Measurements from ENCODE around the gene PPM1J.
"Not testable (repeated sequence)": the region's sequence is repeated elsewhere in the genome, so short reads cannot be mapped to it uniquely, and the experiment has no call there.

The PPM1J gene

DNA sequence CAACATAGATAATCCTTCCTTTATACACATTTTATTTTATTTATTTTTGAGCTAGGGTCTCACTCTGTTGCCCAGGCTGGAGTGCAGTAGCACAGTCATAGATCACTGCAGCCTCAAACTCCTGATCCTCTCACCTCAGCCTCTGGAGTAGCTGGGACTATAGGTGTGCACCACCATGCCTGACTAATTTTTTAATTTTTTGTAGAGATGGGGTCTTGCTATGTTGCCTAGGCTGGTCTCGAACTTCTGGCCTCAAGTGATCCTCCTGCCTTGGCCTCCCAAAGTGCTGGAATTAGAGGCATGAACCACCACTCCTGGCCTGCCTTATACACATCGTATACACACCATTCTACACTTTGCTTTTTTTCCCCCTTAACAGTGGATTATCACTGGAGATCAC lies 6.2 kb upstream of the PPM1J start:
- DNase-seq (ENCODE audit: low read depth): not testable (repeated sequence)

DNA sequence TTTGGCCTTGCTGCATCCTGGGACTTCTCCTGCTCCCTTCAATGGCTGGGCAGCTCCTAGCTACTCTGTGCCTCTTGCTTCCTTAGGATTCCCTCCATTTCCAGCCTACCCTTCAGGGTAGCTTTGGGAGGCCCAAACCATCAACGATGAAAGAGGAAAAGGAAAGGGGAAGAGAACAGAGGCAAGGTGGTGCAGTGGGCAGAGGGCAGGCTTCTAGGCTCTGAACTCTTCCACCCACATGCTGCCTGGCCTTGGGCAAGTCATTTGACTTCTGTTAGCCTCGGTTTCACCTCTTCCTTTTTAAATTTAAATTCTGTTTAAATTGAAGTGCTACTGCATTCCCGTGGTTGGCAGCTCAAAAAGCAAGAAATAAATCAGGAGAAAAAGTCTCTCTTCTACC lies 5.7 kb upstream of the PPM1J start:
- no peak for DNase-seq (ENCODE audit: low read depth)

DNA sequence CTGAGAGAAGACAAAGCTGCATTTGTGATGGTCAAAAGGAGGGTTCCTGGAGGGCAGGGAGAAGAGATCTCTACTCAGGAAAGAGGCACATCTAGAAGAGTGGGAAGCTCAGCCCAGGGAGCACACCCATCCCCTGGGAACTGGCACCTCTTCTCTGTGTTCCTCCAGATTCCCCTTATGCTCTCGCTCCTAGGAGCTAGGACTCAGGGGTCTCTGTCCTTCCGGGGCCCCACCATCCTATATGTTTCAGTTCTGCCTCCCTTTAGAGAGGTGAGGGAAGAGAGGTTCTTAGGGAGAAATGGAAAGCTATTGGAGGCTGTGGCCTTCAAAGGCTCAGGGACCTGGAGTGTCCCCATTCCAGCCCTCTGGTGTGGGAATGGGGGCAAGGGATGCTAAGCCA lies 4.6 kb upstream of the PPM1J start:
- no peak for DNase-seq (ENCODE audit: low read depth)

DNA sequence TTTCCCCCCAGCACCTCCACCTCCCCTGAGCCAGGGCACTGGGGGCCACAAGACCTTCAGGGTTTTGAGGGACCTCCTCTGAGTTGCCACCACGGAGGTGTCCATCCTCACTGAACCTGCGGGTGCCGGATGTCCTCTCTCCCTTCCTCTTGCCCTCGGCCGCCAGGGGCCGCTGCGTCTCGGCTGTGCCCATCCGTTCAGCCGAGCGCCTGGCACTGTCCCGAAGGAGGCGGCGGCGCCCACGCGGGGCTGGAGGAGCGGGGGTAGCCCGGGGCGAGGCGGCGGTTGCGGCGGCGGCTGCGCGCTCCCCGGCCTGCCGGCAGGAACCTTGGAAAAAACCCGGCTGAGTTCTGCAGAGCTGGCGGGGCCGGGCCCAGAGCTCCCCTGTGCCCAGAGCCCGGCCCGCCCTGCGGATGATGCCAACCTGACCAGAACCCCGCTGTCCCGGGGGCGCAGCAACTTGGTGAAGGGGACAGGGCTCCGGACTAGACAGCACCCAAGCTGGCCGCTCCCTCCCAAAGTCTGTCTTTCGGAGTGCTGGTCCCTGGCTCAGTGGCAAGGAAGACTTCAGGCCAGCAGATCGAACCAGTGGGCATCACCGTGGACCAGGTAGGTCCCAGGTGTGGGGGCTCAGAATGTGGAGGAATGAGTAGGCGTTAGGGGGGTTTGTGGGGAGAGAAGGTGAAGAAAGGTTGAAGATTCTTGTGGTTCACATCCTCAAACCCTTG lies 3.7 kb upstream of the PPM1J start:
- DNase-seq (ENCODE audit: low read depth): peak; percentile 88

DNA sequence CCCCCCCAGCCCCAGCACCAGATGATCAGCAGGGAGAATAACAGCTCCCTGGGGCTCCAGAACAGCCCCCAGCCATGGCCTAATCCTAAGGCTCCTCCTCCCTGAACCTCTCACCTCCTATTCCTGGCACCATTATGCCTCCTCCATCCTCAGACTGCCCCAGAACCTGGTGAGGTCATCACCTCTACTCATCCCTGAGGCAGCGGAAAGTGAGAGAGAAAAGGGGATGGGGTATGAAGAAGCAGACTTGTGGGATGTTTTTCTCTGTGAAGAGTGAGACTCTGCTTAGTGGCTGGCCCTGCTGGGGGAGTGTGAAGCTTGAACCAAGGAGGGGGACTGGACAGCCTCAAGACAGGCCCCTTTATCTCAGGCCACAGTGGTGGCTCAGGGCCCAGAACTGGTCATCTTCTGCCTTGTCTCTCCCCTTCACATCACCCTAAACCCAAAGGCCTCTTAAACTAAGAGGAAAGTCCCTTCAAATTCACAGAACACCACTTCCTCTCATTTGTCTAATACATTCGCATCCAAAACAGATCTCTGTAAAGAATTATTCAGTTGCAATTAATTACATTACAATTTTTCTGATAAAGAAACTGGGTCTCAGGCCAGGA lies 2.2 kb upstream of the PPM1J start:
- DNase-seq (ENCODE audit: low read depth): no peak

DNA sequence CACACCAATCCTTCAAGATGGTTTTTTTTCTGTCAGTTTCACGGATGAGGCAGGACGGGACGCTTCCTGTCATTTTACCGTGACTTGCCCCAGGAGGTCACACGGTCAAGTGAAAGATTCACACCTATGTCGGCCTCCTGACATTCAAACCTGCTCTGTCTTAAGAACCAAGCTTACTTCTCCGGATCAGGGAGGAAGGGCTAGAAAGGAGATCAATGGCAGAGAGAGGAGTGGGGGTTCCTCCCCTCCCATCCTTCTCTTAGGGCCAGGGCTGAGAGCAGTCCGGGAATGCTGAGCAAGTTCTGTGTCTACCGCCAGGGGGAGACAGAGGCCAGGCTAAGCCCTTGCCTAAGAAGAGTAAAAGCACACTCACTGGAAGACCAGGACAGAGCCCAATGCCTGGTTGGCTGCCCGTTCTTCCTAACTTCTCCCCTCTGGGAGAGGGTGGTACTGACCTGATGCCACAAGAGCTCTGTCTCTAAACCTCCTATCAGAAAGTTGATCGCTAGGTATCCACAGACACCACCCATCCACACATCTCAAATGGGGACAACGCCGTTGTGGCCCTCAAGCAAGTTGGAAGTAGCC lies 1.1 kb upstream of the PPM1J start:
- DNase-seq (ENCODE audit: low read depth): peak; percentile 91

DNA sequence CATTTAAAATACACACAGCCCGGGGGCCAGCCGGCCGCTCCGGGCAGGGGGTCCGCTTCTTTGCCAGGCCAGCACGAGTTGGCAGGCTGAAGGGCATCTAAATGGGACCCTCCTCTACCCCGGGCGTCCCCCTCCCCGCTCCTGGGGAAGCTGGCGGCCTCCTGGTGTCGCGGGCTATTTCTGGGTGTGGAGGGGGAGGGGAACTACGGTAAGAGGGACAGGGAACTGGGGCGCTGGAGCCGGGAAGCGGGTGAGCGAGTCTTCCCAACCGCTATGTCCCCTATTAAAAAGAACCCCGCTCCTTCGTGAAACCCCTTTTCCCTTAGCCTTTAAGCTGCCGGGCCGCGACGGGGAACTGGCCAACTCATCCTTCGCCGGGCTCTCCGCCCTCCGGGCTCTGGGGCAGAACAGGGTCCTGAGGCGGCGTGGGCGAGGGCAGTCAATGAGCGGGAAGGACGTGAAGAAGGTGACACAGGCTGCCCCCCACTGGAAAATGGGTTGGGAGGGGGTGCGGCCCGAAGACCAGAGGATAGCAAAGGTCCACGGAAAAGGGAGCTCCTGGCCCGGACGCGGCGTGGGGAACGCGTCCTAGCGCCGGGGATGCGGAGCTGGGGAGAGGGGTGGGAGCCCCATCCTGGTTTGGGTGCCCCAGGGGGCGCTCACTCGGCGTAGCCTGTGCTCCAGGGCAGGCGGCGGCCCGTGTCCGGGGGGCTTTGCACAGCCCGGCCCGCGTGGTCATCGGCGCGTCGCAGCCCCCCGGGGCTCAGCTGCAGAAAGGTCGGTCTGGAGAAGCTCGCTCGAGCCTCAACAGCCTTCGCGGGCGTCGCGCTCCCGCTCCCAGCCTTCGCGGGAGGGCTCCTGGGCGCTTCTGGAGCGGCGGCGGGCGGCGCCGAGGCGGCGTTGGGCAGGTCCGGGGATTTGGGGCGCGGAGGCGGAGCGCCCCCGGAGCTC lies 544 bp downstream of the PPM1J start:
- DNase-seq (ENCODE audit: low read depth): peak; percentile 52

DNA sequence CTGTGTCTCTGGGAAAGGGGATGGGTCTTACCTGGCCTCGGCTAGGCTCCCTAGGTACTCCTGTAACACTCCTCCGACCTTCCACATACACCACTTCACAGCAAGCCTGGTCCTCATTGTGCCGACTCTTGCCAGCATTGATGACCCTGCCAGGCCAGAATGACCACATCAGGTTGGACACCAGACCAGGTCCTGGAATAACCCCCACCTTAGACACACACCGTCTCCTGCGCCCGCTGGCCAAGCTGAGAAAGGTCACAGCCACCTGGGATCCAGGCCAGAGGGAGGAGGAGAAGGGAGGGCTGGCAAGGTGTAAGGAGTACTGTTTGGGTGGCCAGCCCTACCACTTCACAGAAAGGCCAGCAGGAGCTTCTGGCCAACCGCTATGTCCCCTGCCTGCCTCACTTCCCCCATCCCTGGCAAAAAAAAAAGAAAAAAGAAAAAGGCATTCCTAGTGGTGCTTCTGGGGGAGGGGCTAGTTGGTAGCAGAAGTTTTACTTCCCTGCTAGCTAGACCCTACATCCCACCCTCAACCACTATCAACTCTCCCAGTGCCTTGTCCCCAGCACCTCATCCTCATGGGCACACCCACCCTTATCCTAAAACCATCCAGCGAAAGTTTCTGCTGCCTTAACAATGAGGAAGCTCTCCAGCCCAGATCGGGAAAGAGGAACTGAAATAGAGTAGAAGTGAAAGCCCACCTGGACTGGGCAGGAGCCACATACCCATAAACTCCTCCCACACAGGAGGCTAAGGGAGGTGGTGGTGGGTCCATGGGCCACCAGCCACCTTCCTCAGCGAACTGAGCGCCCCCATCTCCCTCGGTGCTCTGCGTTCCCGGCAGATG lies 1.4 kb downstream of the PPM1J start:
- DNase-seq (ENCODE audit: low read depth): no peak

DNA sequence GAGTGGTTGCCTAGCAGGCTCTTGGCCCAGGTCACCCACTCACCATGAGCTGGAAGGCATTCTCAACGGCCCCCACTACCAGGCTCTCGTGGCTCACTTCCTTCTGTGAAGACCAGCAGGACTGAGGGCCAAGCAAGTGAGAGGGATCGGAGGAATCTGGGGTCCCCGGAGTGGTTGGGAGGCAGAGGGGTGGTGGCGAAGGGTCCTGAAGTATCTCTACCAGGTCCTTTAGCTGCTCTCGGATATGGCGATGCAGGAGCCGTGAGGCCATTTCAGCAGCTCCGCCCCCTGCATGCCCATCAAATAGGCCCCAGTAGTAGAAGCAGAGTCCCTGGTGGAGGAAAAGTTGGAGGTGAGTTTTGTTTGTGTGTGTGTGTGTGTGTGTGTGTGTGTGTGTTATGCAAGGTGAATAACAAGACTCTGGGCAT lies 2.4 kb downstream of the PPM1J start:
- no peak for DNase-seq (ENCODE audit: low read depth)

DNA sequence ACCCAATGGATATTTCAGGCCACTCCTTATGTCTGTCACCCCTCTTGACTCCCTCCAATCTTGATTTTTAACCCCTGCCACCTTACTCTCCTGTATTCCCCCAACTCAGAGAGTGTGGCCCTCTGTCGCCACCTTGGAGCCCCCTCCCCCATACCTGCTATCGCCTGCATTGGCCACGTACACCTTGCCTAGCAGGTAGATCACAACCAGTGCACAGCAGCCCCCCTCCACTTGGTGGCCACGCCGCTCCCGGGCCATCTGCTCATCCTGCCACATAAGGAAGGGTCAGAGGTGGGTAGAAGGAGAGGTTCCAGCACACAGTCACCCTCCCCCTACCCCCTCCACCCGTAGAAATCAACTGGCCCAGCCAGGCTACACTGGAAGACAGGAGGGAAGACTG lies 2.9 kb downstream of the PPM1J start:
- no peak for DNase-seq (ENCODE audit: low read depth)

DNA sequence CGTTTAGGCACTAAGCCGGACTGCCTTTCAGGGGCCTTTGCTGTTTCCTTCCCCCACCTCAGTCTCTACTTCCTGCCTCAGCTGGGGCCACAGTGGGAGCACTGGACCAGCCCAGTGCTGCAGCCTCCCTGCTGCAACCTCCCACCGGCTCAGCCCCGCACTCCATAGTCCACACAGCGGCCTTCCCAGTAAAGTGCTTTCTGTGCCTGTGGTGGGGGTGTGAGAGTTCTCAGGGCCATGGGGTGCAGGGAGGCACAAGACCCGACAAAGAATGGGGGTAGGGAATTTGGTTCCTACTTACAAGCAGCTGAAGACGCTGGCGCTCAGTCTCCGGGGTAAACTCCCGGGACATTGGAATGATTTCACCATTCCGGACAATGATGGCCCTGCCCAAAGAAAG lies 3.5 kb downstream of the PPM1J start:
- DNase-seq (ENCODE audit: low read depth): no peak

DNA sequence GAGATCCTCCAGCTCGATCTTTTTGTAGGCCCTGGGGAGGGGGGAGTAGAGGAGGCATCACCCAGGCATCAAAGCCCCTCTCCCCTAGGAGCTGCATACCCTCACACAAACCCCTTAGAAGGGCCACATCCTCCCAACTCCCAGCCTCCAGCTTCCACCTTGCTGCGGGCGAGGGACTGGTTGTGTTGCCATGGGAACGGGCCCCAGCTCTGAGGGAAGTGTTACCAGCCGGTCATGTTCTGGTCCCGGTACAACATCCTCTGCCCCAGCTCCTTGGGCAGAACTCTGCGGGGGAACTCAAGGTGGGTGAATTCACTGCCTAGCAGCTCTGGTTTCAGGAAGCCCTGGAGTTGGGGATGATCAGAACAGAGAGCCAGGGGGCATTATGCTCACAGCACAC lies 4.1 kb downstream of the PPM1J start:
- no peak for DNase-seq (ENCODE audit: low read depth)

DNA sequence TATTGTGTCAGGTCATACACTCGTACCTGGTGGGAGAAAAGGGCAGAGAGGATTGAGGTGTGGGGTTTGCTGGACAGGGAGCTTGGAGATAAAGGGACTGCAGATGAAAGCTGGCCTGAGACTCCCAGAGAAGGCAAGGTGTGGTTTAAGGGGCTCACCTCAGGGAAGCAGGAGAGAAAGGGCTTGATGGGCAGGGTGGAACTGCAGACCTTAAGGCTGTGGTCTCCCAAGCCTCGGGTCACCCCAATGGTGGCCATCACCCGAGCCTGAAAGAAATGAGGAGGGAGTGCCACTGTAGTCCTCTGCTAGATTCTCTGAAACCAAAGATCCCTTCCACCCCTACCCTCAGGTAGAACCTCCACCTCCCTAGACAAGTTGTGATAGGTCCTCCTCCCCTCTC lies 4.5 kb downstream of the PPM1J start:
- no peak for DNase-seq (ENCODE audit: low read depth)

DNA sequence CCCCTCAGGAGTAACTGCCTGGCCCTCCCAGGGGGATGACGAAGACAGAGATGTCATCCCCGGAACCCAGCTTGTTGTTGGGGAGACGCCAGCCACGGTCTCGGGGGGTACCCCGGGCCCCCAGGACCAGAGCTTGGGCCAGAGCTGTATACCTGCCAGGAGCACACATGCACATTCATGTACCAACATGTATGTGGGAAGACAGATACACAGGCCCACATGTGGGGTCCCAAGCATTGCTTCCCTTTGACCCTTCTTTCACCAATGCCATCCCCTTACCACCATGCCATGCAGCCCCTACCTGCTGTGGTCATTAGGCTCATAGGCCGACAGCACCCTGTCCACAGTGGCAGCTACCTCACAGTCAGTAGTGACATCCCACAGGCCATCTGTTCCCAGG lies 5.0 kb downstream of the PPM1J start:
- no peak for DNase-seq (ENCODE audit: low read depth)

DNA sequence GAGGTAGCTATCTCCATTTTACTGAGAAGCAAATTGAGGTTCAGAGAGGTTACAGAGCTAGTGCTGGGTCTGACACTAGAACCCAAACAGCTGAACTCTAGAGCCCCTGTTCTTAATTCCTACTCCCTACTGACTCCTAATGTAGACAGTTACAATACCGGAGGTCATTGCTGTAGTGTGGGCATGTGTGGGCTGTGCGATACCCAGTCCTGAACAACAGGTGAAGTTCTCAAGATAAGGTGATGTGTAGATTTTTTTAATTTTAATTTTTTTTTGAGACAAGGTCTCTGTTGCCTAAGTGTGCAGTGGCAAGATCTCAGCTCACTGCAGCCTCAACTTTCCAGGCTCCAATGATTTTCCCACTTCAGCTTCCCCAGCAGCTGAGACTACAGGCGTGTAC lies 6.6 kb downstream of the PPM1J start:
- no peak for DNase-seq (ENCODE audit: low read depth)

DNA sequence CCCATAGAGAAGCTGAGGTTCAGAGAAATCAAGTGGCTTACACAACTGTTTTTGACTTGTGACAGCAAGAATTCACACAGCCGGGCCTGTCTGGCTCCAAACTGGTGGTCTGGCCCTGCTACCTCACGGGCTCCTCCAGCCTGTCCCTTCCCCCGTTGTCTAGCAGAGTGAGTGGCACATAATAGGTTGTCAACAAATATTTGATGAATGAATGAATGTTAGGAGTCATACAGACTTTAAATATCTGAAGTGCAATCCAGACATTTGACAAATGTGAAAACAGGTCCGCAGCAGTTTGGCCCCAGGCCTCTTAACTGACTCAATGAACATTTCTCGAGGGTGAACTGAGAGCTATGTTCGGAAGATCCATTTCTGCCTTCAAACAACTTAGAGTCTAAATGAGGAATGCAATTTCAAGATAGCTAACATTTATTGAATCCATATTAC lies 7.1 kb downstream of the PPM1J start:
- no peak for DNase-seq (ENCODE audit: low read depth)

DNA sequence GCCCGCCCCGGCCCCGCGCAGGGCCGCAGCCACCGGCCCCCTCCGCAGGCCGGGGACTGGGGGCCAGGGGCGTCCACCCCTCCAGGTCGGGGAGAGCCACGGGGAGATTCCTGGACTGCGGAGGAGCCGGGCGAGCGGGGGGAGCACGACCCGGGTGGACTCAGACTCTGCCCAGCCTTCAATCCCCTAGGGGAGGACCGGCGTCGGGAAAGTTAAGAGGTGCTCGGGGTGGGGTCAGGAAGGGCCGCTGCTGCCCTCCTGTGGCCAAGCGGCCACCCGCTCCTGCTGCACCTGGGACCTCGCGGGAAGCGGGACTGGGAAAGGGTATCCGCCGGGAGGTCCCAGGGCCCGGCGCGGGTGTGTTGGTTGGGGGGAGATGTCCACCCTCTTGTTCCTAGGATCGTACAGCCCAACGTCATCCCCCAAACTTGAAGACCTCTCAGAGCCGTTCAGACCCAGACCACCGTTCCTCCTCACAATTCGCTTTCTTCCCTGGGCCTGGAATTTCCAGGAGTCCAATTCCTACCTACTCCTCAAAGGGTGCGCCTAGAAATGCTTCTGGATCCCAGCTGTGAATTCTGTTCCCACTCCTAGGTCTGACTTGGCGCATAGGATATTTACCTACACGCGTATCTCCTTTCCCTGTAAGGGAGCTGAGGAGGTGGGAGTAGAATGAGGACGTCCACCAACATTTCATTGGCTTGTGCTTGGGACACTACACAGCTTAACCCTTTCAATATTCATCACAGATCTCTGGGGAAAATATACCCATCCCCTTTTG lies 7.7 kb downstream of the PPM1J start:
- DNase-seq (ENCODE audit: low read depth): peak; percentile 93

DNA sequence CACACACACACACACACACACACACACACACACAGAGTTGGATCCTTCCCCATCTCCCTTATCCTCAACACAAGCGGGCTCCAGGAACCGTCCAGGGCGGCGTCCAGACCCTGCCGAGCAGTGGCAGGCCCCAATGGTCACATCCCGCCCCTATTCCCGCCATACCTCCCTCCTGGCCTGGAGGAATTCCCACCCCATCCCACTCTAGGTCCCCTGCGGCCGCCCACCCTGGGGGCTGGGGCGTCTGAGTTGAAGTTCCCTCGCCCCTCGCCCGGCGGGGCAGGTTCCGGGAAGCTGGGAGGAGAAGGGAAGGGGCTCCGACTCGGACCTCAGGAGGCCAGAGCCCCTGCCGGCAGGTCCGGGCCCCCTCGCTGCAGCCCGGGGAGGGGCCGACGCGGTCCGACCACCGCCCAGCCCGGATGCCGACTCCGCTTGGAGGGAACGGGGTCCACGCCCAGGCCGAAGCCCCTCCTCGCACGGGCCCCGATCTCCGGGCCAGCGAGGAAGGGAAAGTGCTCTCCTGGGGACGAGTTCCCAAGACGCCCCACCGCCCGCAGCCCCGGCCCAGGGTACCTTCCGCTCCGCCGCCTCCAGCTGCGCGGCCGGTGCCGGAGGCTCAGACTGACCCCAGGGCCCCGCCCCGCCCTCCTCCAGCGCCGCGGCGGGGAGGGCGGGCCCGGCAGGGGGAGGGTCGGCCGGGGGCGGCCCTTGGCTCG lies 8.5 kb downstream of the PPM1J start, which contains the start of gene RHOC:
TSS of gene RHOC (minus strand) at position 623 of the 716 bp plus-strand sequence. CDS start 3,328 bp downstream, outside the sequence.
- peak; percentile 80 for DNase-seq (ENCODE audit: low read depth)

DNA sequence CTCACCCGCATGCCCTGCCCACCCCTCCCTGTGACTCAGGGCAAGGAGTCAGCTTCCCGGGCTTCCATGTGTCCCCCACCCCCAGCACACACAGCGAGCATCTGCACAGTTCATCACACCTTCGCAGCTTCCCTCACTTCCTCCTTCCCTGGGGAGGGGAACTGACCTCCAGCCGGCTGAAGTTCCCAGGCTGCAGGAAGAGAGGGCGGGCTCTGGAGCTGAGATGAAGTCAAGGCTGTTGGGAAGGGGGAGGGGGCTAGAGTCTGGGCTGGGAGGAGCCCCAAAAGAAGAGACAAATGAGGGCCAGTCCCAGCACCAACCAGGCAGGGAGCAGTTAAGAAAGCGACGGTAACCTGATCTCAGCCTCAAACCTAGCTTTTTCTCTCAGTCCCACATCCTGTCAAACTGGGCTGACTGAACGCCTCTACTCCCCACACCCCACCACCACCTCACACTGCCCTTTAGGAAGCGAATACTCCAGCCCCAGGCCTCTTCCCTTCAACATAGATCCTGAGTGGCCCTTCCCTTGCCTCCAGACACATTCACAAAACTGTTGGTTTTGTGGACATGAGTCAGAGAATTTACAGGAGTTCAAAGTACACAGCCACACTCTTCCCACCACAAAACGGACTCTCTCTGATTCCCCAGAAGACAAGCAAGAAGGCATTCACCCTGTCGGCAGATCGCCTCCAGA lies 10.1 kb downstream of the PPM1J start:
- DNase-seq (ENCODE audit: low read depth): peak; percentile 98
